HepG2 (cell line): ENCODE data around the gene UBE2H. TPM values are rescaled to one million over a fixed set of nuclear protein-coding genes. Genes with fewer than 3 reads are reported as not detected.

Experiments used
- ATAC-seq: fragments of 200-7000 bp; cut with Tn5 transposase; 3 replicates; pipeline ENCODE4 v1.9.1; 2020; ENCODE audit warnings: mild to moderate bottlenecking, moderate library complexity
- BruUV-seq: library from RNA; stranded (reverse); fragments of 400-500 nt; replicated peaks from 2 replicates; lab custom pipeline; 2021; lab: Mats Ljungman, UMichigan
- CTCF ChIA-PET: fragments of 300-600 bp; formaldehyde crosslinking; extraction: SDS; loops from one replicate; lab custom pipeline; 2021; ENCODE audit warnings: low total read pairs, inconsistent platforms, low intra/inter-chr PET ratio; lab: Yijun Ruan, JAX
- POLR2A ChIA-PET: fragments of 350-600 bp; sonication (Branson Sonifier 250); formaldehyde crosslinking; loops from one replicate; lab custom pipeline; 2020; ENCODE audit warnings: antibody characterized with exemption, inconsistent platforms; lab: Yijun Ruan, JAX
- DNase-seq: peaks from one replicate; pipeline ENCODE4 v3.0.0-alpha.2; 2015; ENCODE audit warnings: low spot score
- FAIRE-seq: peaks from 3 replicates; lab custom pipeline; 2011; peaks lifted over from hg19 to GRCh38; lab: Jason Lieb, UNC
- H2AFZ ChIP-seq: one replicate; pipeline ENCODE4 v1.6.1; 2011; ENCODE audit warnings: low read length, inconsistent platforms
- H3K27ac ChIP-seq: fragments of 300-600 bp; 3 replicates; pipeline ENCODE4 v1.8.0; 2011; ENCODE audit warnings: mixed run types, mild to moderate bottlenecking, mixed read lengths, low read length, inconsistent platforms; ENCODE audit not compliant: insufficient read depth; ENCODE audit errors: extremely low read length
- H3K27me3 ChIP-seq, 2 experiments: fragments of 200-600 bp in 1 of 2; 2 replicates in 1 of 2; 3 replicates in 1 of 2; pipeline versions ENCODE4 v1.6.0 to v1.8.0; 2011; ENCODE audit warnings: low read length in 2 of 2, mild to moderate bottlenecking in 2 of 2, moderate library complexity in 2 of 2, inconsistent platforms in 1 of 2; ENCODE audit not compliant: insufficient read depth in 2 of 2, control insufficient read depth in 1 of 2
- H3K36me3 ChIP-seq, 2 experiments: fragments of 200-600 bp in 1 of 2; replicated peaks in 1 of 2; 2 replicates in 1 of 2; 3 replicates in 1 of 2; pipeline versions ENCODE4 v1.5.1 to v1.8.0; 2011; ENCODE audit warnings: low read length in 2 of 2, inconsistent platforms in 1 of 2; ENCODE audit not compliant: insufficient read depth in 2 of 2, control insufficient read depth in 1 of 2
- H3K4me1 ChIP-seq: 2 replicates; pipeline ENCODE4 v1.5.1; 2012; ENCODE audit warnings: low read length, inconsistent platforms; ENCODE audit not compliant: insufficient read depth
- H3K4me2 ChIP-seq: 2 replicates; pipeline ENCODE4 v1.6.0; 2011; ENCODE audit warnings: low read depth, low read length, inconsistent platforms
- H3K4me3 ChIP-seq, 3 experiments: fragments of 200-600 bp in 1 of 3; sonication (generic), shearing (Covaris generic) in 1 of 3; replicated peaks in 1 of 3; 2 replicates each; pipeline ENCODE4 v1.5.1; 2011 to 2016; ENCODE audit warnings: low read length in 3 of 3, inconsistent platforms in 2 of 3, low read depth in 2 of 3, mild to moderate bottlenecking in 2 of 3, control low read depth in 1 of 3, mixed read lengths in 1 of 3; ENCODE audit not compliant: insufficient read depth in 1 of 3
- H3K79me2 ChIP-seq: one replicate; pipeline ENCODE4 v1.6.1; 2011; ENCODE audit warnings: low read length, inconsistent platforms; ENCODE audit not compliant: insufficient read depth
- H3K9ac ChIP-seq: 2 replicates; pipeline ENCODE4 v1.6.0; 2011; ENCODE audit warnings: mild to moderate bottlenecking, low read depth, low read length, inconsistent platforms; ENCODE audit not compliant: insufficient read depth
- H3K9me3 ChIP-seq: 2 replicates; pipeline ENCODE4 v1.5.1; 2012; ENCODE audit warnings: mild to moderate bottlenecking, low read length
- H4K20me1 ChIP-seq: 2 replicates; pipeline ENCODE4 v1.6.0; 2011; ENCODE audit warnings: inconsistent platforms, mild to moderate bottlenecking, low read length, moderate library complexity; ENCODE audit not compliant: insufficient read depth
- AFF4 ChIP-seq: sonication (generic); formaldehyde crosslinking; IDR thresholded peaks from 2 replicates; pipeline ENCODE4 v1.4.0; 2020; ENCODE audit warnings: missing genetic modification reagents
- BRF2 ChIP-seq: sonication (generic); formaldehyde crosslinking; IDR thresholded peaks from 2 replicates; pipeline ENCODE4 v1.8.1; 2022; ENCODE audit warnings: mild to moderate bottlenecking, missing genetic modification reagents
- CBX1 ChIP-seq: IDR thresholded peaks from one replicate; pipeline ENCODE4 v1.6.1; 2016; ENCODE audit warnings: antibody characterized with exemption, low read depth
- GMEB2 ChIP-seq: IDR thresholded peaks from 2 replicates; pipeline ENCODE4 v1.6.1; 2016; ENCODE audit warnings: missing biosample characterization, missing genetic modification reagents, low read depth
- JARID2 ChIP-seq: sonication (generic); formaldehyde crosslinking; IDR thresholded peaks from 2 replicates; pipeline ENCODE4 v1.8.1; 2023; ENCODE audit warnings: missing genetic modification reagents, inconsistent platforms; ENCODE audit not compliant: insufficient replicate concordance
- MATR3 ChIP-seq: sonication (generic); formaldehyde crosslinking; IDR thresholded peaks from 2 replicates; pipeline ENCODE4 v1.4.0; 2020; ENCODE audit warnings: missing genetic modification reagents
- NFYB ChIP-seq: sonication (generic); formaldehyde crosslinking; IDR thresholded peaks from 2 replicates; pipeline ENCODE4 v1.4.0; 2020; ENCODE audit warnings: missing genetic modification reagents
- PBX2 ChIP-seq: IDR thresholded peaks from 2 replicates; pipeline ENCODE4 v1.6.1; 2016; ENCODE audit warnings: control low read depth
- SMC3 ChIP-seq: IDR thresholded peaks from 2 replicates; pipeline ENCODE4 v1.6.1; 2011; ENCODE audit warnings: low read length, improper control_type of control experiment
- TRIM24 ChIP-seq: sonication (generic); formaldehyde crosslinking; IDR thresholded peaks from 2 replicates; pipeline ENCODE4 v1.8.0; 2022; ENCODE audit warnings: mild to moderate bottlenecking, missing genetic modification reagents
- ZBED4 ChIP-seq: sonication (generic); formaldehyde crosslinking; IDR thresholded peaks from 2 replicates; pipeline ENCODE4 v1.4.0; 2020; ENCODE audit warnings: missing genetic modification reagents, borderline replicate concordance
- ZNF7 ChIP-seq: IDR thresholded peaks from 2 replicates; pipeline ENCODE4 v1.6.1; 2016; ENCODE audit warnings: missing biosample characterization, missing genetic modification reagents
- ZNF816 ChIP-seq: sonication (generic); formaldehyde crosslinking; IDR thresholded peaks from 2 replicates; pipeline ENCODE4 v1.8.0; 2022; ENCODE audit warnings: missing genetic modification reagents, mild to moderate bottlenecking, borderline replicate concordance
- WGBS: methylation state at CpG from one replicate; pipeline ENCODE4 v1.1.6; 2017; ENCODE audit warnings: low lambda C conversion rate; 5-methylcytosine and 5-hydroxymethylcytosine counted together
- in situ Hi-C: cut with HindIII; loops from 2 replicates; pipeline ENCODE4 v1.10.0; 2017; ENCODE audit warnings: low pct_unique_long_range_greater_than_20kb; ENCODE audit not compliant: extremely low pct_ligation_motif_present
- intact Hi-C: fragments of 100-400 bp; cut with micrococcal nuclease; formaldehyde crosslinking; loops from one replicate; pipeline ENCODE4 v1.10.0; 2022; ENCODE audit not compliant: unreplicated experiment
- polyA plus RNA-seq, 8 experiments: library from polyadenylated mRNA; depleted of rRNA in 3 of 8; stranded (reverse) in 7 of 8; unstranded in 1 of 8; fragments of >200 nt; fragmentation: Illumina TruSeq in 4 of 8; extraction: Trizol in 4 of 8; gene quantifications; 2 replicates each; pipeline versions ENCODE4 v1.2.1 to v1.2.3, GENCODE V29; 2011 to 2016; ENCODE audit warnings: low read depth in 4 of 8, missing spikeins in 1 of 8, mixed read lengths in 1 of 8; ENCODE audit not compliant: insufficient read depth in 1 of 8
- total RNA-seq, 5 experiments: library from RNA; depleted of rRNA; stranded (reverse); fragments of >200 nt; fragmentation: Illumina TruSeq; extraction: Trizol; gene quantifications; 2 replicates each; pipeline ENCODE4 v1.2.3, GENCODE V29; 2016; ENCODE audit warnings: low read depth in 1 of 5

Gene UBE2H
- total and polyA plus RNA-seq, 2 of the 13 experiments (the other 11 are each of a cell fraction or from before 2014, with no cell fraction given) = 15.5 to 40.1 TPM

GRCh38 chr7:129796186-129796775 lies 156.5 kb downstream of the UBE2H start:
- 47% methylated on average over 4 of the region's 9 CpGs for WGBS
- intact Hi-C loops = no loop called here
- H3K4me1 ChIP-seq = peaks cover 6% of the 10 kb centered on the region; the same call in 1 of the 2 replicates
- TF ChIP-seq AFF4 (CRISPR knock-in tag) = no peak
- TF ChIP-seq SMC3 = no peak
- no peak for TF ChIP-seq PBX2 (CRISPR knock-in tag)
- no peak for TF ChIP-seq ZNF816 (CRISPR knock-in tag)
- TF ChIP-seq TRIM24 (CRISPR knock-in tag) = no peak
- TF ChIP-seq ZNF7 (CRISPR knock-in tag) = no peak
- TF ChIP-seq NFYB (CRISPR knock-in tag) = no peak
- TF ChIP-seq GMEB2 (CRISPR knock-in tag) = no peak
- no peak for TF ChIP-seq ZBED4
- TF ChIP-seq JARID2 (CRISPR knock-in tag) = no peak
- TF ChIP-seq CBX1 = no peak
- TF ChIP-seq MATR3 (CRISPR knock-in tag) = no peak
- no peak for TF ChIP-seq BRF2 (CRISPR knock-in tag)

More at GRCh38 chr7:129796186-129796775, 156.5 kb downstream of the UBE2H start:
- Histone ChIP-seq H3K4me3 (no peak overlapping the region), H3K27ac (no peak overlapping the region), H2AFZ (no peak overlapping the region), H3K9me3 (no peaks in the 10 kb centered on the region), H4K20me1 (no peaks in the 10 kb centered on the region), H3K36me3 (no peaks in the 10 kb centered on the region), H3K27me3 (peaks cover 9 to 18% of the 10 kb centered on the region in 2 experiments; a peak in 2 of 5 replicates), H3K4me2 (no peak overlapping the region), H3K9ac (no peak overlapping the region), H3K79me2 (no peaks in the 10 kb centered on the region)
- DNase-seq = no peak
- in situ Hi-C loops = no loop called here
- no peak for FAIRE-seq
- POLR2A ChIA-PET = no interaction called here
- CTCF ChIA-PET = no interaction called here
- no TSS peak for BruUV-seq
- ATAC-seq = no peak
